Prostate gland (tissue), 2 donors: ENCODE measurements around the gene CCDC136. TPM values are rescaled to one million over a fixed set of nuclear protein-coding genes. Genes with fewer than 3 reads are reported as not detected.

Experiments used
- DNase-seq: peaks from one replicate; pipeline ENCODE4 v3.0.0-alpha.2; 2019; ENCODE audit warnings: low spot score
- H3K27ac ChIP-seq, 2 donors: fragments of 200-600 bp; sonication (generic); 2 replicates each; pipeline ENCODE4 v1.5.1; 2017 to 2019
- H3K27me3 ChIP-seq: fragments of 200-600 bp; sonication (generic); replicated peaks from 2 replicates; pipeline ENCODE4 v1.5.1; 2019; ENCODE audit not compliant: insufficient read depth
- H3K36me3 ChIP-seq, 2 donors: fragments of 200-600 bp; sonication (generic); 1 replicate in 1 of 2; 2 replicates in 1 of 2; pipeline versions ENCODE4 v1.5.1 to v1.8.1; 2017 to 2019
- H3K4me1 ChIP-seq: fragments of 200-600 bp; sonication (generic); replicated peaks from 2 replicates; pipeline ENCODE4 v1.5.1; 2019
- H3K4me3 ChIP-seq, 2 donors: fragments of 200-600 bp; sonication (generic); 2 replicates each; pipeline ENCODE4 v1.5.1; 2017 to 2019
- H3K9me3 ChIP-seq: fragments of 200-600 bp; sonication (generic); 2 replicates; pipeline ENCODE4 v1.5.1; 2017
- CTCF ChIP-seq, 4 experiments: fragments of 200-600 bp in 2 of 4; fragments of 450-650 bp in 2 of 4; sonication (generic) in 2 of 4; IDR thresholded peaks; 1 replicate in 3 of 4; 2 replicates in 1 of 4; pipeline ENCODE4 v1.5.1; 2016 to 2019; ENCODE audit warnings: antibody characterized with exemption in 4 of 4, mild to moderate bottlenecking in 2 of 4, moderate library complexity in 2 of 4
- POLR2A ChIP-seq: fragments of 450-650 bp; IDR thresholded peaks from one replicate; pipeline ENCODE4 v1.6.1; 2016; ENCODE audit warnings: antibody characterized with exemption, mild to moderate bottlenecking
- POLR2AphosphoS5 ChIP-seq: sonication (generic); formaldehyde crosslinking; IDR thresholded peaks from one replicate; pipeline ENCODE4 v1.6.1; 2017; ENCODE audit warnings: antibody characterized with exemption
- WGBS: methylation state at CpG from one replicate; pipeline ENCODE4 v1.1.5; 2018; 5-methylcytosine and 5-hydroxymethylcytosine counted together
- intact Hi-C: fragments of 100-400 bp; cut with DNase I; formaldehyde crosslinking; loops from one replicate; pipeline ENCODE4 v1.14.2; 2022
- total RNA-seq, 2 donors: library from RNA; depleted of rRNA; stranded (reverse); fragments of >200 nt; gene quantifications; one replicate each; pipeline ENCODE4 v1.1.0, GENCODE V29; 2016

The CCDC136 gene
- total RNA-seq, 2 donors from 2014 or later: 11.7 to 61.2 TPM

DNA sequence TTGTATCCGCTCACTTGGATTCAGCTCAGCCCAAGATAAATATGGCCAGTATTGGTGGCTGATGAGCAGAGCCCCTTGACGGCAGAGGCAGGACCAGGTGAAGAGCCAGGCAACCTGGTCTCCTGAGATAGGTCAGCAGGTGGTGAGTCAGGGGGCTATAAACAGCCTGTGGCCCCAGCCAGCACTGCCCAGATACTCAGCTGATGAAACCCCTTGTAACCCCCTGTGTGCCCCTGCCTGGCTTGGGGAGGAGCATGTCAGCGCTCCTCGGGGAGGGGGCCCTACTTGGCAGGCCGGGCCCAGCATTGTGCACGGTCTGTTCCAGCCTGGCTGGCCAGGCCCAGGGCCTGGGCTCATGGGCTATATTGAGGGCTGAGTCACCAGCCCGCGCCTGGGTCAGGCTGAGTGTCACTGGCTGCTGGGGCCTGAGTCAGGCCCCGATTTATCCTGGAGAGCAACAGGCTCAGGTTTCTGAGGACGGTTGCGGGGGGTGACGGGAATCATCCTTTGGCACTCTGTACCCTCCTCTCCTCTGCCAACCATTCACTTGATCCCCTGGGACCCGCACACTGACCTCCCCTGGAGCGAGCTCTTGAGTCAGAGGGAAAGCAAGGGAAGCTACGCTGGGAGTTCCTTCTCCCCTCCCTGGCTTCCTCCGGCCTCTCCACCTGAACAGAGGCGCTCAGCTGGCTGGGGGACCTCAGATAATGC, 35.6 kb downstream of the CCDC136 start:
- WGBS: 68% methylated on average over 15 of the region's 17 CpGs
- Histone ChIP-seq H3K27me3 (no peaks in the 10 kb centered on the region), H3K4me3 (no peak overlapping the region), H3K4me1 (no peaks in the 10 kb centered on the region), H3K36me3 (no peaks in the 10 kb centered on the region), H3K27ac (peak overlapping the region; percentile 62 to 71), H3K9me3 (no peaks in the 10 kb centered on the region)
- intact Hi-C loops: loop anchor here (5.0 kb wide), 1 partner anchor 35 kb away; the partner anchor contains the start of gene CCDC136
- TF ChIP-seq POLR2AphosphoS5: peak; percentile 37
- no peak for TF ChIP-seq CTCF (IDR thresholded peaks at IDR 0.05)
- no peak for TF ChIP-seq POLR2A
- no peak for DNase-seq

DNA sequence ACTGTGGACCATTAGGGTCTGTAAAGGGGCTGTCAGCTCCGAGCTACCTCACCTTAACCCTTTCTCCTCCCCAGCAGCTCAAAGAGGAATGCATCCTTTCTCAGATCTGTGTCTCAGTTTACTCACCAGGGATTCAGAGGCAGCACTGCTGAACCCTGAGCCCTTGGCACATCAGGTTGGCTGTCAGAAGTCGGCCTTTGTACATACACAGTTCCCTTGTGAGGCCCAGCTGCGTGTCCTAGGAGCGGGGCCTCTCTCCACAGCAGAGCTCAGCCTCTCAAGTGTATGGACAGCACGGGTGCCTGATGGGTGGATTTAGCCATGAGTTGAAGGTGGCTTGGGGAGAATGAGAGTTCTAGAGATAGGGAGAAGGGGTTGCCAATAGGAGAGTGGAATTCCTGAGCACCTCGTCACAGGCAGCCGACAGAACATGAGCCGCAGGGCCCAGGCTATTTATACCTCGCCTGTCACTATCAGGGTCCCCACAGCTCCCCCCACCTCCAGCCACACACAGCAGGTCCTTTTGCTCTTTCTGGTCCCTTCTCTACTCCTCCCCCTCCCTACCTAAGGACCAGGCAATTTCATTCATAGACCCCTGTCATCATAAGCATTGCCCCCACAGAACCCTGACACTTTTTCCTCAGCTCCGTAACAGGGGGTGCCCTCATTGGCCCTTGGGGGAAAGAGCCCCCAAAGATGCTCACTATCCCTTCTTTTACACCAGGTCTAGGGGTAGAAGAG, 36.4 kb downstream of the CCDC136 start:
- WGBS: 72% methylated on average over 10 of the region's 10 CpGs
- peak overlapping the region; percentile 62 to 71 for H3K27ac ChIP-seq
- intact Hi-C loops: loop anchor here (5.0 kb wide), 1 partner anchor 36 kb away; the partner anchor contains the start of gene CCDC136

DNA sequence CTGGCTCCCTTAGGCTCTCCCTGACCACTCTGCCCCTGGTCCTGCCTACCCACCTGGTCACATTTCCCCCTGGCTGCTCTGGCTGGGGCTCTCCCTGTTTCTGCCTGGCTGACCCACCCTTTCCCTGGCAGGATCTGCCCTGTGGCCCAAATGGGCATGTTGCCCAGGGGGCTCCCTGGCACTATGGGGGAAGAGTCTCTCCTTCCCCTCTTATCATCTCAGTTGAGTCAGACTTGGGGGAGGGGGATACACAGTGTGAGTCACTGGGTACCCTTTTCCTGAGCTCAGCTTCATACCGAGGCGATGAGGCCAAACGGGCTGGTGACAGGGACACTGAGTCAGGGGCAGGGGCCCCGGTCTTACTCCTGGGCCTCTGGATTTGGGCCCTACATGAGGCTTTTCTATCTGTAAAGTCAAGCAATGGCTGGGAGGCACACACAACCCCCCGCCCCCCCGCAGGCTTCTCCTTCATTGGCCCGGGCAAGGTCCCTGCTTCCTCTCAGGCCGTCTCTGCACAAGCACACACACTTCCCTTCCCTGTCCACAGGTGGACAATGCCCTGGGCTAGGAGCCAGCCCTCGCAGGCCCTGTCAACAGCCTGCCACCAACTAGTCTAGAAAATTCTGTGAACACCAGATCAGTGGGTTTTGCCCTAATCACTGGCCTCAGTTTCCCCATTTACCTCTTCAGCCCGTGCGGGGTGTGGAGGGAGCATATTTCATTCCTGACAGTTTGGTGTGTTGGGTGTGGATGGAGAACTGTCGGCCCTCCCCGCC, 37.8 kb downstream of the CCDC136 start:
- Histone ChIP-seq H3K27ac (peak overlapping the region; percentile 54 to 71), H3K27me3 (no peaks in the 10 kb centered on the region), H3K4me1 (no peaks in the 10 kb centered on the region), H3K4me3 (peak overlapping the region; percentile 41 to 43), H3K9me3 (no peaks in the 10 kb centered on the region), H3K36me3 (no peaks in the 10 kb centered on the region)
- DNase-seq: no peak
- WGBS: 26% methylated on average over 13 of the region's 13 CpGs
- intact Hi-C loops: loop anchor here (2.0 to 5.0 kb wide), 3 partner anchors 37 to 92 kb away; partner anchors contain the start of genes CALU and CCDC136
- TF ChIP-seq POLR2AphosphoS5 (no peak), CTCF (IDR thresholded peaks at IDR 0.05) (no peak), POLR2A (no peak)

More for the DNA sequence above, 36.4 kb downstream of the CCDC136 start:
- Histone ChIP-seq H3K4me3 (no peak overlapping the region), H3K36me3 (no peaks in the 10 kb centered on the region), H3K9me3 (no peaks in the 10 kb centered on the region), H3K4me1 (no peaks in the 10 kb centered on the region), H3K27me3 (no peaks in the 10 kb centered on the region)
- TF ChIP-seq POLR2AphosphoS5 (peak; percentile 8), CTCF (IDR thresholded peaks at IDR 0.05) (no peak), POLR2A (no peak)
- no peak for DNase-seq

DNA sequence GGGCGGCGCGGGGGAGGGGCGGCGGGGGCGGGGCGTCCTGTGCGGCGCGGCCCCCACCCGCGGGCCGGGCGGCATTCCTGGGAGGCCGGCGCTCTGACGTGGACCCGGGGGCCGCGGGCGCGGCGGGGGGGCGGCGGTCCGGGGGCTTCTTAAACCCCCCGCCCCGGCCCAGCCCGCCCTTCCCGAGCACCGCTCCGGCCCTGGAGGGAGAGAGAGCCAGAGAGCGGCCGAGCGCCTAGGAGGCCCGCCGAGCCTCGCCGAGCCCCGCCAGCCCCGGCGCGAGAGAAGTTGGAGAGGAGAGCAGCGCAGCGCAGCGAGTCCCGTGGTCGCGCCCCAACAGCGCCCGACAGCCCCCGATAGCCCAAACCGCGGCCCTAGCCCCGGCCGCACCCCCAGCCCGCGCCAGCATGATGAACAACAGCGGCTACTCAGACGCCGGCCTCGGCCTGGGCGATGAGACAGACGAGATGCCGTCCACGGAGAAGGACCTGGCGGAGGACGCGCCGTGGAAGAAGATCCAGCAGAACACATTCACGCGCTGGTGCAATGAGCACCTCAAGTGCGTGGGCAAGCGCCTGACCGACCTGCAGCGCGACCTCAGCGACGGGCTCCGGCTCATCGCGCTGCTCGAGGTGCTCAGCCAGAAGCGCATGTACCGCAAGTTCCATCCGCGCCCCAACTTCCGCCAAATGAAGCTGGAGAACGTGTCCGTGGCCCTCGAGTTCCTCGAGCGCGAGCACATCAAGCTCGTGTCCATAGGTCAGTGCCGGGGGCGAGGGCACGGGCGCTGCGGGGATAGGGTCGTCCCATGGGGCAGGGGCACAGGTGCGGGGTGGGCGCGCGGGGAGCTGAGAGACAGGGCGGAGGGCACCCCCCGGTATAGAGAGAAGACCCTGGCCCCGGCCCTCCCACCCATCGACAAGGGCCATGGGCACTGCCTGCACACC, 38.7 kb downstream of the CCDC136 start, which contains the start of gene FLNC:
TSS of gene FLNC (plus strand) at position 176 of the 947 bp plus-strand sequence. CDS start at position 408, 232 bp downstream.
- WGBS: 6% methylated on average over 52 of the region's 109 CpGs
- no peak for DNase-seq
- no peaks in the 10 kb centered on the region for H3K27me3 ChIP-seq
- intact Hi-C loops: loop anchor here (2.0 to 5.0 kb wide), 2 partner anchors 74 to 93 kb away; partner anchors contain the start of gene CALU
- H3K36me3 ChIP-seq: no peaks in the 10 kb centered on the region
- peak within 1 kb of the TSS; percentile 74 to 78 for H3K27ac ChIP-seq
- no peaks in the 10 kb centered on the region for H3K9me3 ChIP-seq
- peak within 1 kb of the TSS; percentile 41 to 43 for H3K4me3 ChIP-seq
- H3K4me1 ChIP-seq: no peaks in the 10 kb centered on the region
- TF ChIP-seq POLR2AphosphoS5 (no peak), POLR2A (no peak), CTCF (IDR thresholded peaks at IDR 0.05) (no peak)
